A172 (cell line): ENCODE measurements around the gene ASB1. TPM values are rescaled to one million over a fixed set of nuclear protein-coding genes. Genes with fewer than 3 reads are reported as not detected.

Experiments
- DNase-seq: peaks from one replicate; pipeline ENCODE4 v3.0.0-alpha.2; 2015; ENCODE audit warnings: low spot score
- total RNA-seq: library from RNA; depleted of rRNA; stranded (reverse); fragments of >200 nt; shearing (Covaris generic); gene quantifications from 2 replicates; pipeline ENCODE4 v1.2.3, GENCODE V29; 2014

The ASB1 gene
- total RNA-seq, 1 experiment from 2014 or later = 46.8 TPM

DNA sequence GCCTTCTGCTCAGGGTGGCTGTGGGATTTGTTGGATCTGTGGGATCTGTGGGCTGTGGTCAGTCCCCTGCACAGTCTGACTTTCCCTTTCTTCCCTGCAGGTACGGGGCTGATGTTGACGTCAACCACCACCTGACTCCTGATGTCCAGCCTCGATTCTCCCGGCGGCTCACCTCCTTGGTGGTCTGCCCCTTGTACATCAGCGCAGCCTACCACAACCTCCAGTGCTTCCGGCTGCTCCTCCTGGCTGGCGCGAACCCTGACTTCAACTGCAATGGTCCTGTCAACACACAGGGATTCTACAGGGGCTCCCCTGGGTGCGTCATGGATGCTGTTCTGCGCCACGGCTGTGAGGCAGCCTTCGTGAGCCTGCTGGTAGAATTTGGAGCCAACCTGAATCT, 17.5 kb downstream of the ASB1 start:
- DNase-seq = no peak

DNA sequence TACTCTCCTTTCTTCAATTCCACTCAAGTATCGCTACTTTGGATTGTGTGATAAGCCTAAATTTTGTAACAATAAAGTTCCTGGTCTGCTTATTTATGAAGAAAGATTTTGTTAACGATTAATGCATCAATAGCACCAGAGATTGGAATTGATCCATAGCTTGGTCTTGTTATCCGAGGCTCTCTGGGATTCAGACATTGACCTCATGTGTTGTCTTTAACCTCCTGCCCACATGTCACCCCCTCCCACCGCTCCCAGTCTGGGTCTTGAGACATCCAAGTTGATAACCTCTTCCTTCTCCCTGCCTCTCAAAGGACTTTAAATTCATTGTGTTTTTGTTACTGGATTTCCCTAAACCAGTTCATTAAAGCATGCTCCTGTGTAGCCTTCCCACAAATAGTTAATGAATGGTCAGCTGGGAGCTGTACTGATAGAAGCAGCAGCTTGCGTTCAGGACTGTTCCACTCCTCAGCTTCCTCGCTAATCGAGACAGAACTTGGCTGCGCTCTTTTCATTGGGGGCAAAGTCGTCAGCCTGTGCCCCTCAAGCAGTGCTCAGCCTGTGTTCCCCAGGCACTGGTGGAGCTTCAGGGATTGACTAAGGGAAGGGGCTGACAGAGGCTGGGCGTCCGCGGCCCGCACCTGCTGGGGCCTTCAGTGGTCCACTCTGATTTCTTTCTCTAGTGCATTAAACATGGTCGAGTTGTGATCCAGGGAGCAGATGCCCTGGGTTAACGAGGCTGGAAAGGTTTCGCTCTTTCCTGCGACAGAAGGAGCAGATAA, 18.9 kb downstream of the ASB1 start:
- DNase-seq = no peak

DNA sequence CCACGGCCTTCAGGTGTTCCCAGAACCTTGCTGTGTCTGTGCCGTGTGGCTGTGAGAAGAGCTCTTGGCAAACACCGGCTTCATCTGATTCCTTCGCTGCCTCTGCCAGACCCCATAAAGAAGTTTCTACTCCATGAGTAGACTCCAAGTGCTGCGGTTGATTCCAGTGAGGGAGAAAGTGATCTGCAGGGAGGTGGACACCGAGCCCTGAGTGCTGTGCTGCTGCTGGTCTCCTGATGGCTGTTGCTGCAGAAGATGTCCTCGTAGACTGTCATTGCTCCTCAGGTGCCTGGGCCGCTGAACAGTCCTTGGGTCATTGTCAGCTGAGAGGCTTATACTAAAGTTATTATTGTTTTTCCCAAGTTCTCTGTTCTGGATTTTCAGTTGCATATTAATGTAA, 19.6 kb downstream of the ASB1 start:
- no peak for DNase-seq

GRCh38 chr2:238448031-238448955, 21.6 kb downstream of the ASB1 start:
- DNase-seq = no peak

- no peak for DNase-seq
These were observed 22.5 kb downstream of the ASB1 start for GRCh38 chr2:238449241-238449640.

DNA sequence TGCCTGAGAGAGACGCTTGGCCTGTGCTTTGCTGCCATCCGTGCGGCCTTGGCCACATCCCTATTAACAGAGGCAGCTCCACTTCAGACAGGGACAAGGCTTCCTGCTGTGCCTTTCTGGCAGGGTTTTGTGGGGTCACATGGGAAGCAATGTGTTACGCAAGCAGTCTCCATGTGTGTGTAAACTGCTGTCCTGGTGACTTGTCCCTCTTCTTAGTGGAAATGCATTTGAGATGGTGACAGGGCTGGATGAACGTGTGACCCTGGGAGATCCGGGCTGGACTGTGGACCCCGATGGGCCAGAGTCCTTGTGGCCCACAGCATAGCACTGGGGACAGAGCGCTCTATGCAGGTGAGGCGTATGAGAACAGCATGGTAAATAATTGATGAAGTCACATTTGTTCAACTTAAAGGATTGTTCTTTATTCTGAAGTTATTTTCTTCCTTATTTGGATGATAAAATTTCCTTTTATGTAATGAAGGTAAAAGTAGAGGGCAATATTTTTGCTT, 23.2 kb downstream of the ASB1 start:
- DNase-seq = no peak

DNA sequence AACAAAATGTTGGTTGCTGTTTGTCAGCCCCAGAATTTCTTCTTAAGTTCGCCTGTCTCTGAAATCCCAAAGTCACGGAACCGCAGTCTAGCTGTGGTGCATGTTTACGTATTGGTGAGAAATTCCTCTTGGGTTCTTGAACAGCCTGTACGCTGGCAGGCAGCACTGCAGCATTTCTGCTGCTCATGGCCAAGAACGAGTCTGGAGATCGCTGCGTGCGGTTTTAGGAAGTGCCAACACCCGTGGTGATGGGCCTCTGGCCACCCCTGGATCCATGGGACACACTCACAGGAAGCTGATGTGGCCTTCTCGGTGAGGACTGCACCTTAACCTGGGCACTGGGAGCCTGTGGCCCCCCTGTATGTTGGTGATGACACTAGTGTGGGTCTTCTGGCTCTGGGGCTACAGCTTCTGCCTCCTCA, 23.7 kb downstream of the ASB1 start:
- DNase-seq = no peak

- no peak for DNase-seq
These were observed 27.1 kb downstream of the ASB1 start for GRCh38 chr2:238453842-238454241.

GRCh38 chr2:238456449-238456848, 29.7 kb downstream of the ASB1 start:
- DNase-seq = no peak

DNA sequence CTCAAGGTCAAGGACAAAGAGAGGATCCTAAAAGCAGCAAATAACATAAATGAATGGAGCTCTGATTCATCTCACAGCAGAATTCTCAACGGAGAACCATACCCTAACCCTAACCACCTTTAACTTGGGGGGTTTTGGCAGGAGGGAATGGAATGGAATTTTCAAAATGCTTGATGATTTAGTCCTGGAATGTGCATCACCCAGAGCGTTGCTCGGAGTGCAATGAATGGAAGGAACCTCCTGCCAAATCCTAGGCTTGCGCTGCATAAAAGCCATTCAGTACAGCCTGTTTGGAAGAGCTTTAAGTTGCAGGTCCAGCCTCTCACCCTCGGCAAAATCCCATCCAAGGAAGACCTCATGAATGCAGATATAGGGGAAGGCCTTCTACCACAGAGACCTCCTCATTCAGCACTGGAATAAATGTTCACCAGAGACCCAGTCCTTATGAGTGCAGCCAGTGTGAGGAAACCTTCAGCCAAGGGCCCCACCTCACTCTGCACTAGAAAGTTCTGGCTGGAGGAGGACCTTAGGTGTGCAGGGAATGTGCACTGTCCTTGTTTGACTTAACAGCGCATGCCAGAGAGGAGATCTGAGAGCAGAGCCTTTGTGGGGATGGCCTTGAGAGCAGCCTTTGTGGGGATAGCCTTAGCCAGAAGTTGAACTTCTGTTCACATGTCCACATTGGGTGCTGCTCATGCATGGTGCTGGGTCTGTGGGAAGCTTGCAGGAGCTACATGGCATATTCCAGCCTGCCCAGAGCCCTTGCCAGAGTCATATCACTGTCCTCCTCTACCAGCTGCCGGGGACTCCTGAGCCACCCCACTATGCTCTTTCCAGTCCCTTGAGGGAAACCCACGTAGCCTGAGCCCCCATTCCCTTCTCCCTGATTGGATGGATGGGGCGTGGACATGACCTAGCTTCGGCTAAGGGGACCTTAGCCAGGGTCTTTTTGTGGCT, 30.5 kb downstream of the ASB1 start:
- no peak for DNase-seq

DNA sequence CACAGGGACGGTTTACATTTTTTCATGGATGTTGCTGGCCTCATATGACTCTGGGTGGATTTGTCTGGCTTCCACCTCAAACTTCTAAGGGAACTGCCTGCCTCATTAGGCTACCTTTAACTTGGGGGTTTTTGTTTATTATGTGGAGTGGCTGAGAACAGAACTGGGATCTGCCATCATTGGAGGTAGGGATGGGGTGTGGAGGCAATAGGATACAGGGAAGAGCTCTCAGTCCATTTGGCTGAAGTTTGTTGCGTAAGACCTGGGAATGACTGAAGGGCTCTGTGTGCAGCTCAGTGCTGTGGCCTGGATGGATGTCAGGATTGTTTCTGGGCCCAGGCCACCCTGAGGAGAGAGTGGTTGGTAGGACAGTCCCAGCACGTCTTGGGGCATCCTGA, 31.2 kb downstream of the ASB1 start:
- no peak for DNase-seq

DNA sequence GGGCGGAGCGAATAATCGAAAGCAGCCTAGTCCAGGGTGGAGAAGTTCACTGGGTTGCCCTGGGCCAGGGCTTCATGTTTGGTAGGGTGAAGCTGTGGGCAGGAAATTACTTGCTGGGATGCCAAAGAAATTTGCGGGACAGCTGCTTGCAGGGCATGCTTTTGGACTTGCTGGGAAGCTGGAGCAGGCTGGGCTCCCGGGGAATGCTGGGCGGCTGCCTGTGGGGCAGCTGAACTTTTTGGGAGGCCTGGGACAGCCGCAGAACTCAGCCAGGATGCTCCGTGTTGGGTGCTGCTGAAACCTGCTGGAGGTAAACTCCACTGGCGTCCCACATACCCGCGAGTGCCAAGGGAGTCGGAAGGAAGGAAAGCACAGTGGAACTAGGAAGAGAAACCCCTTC, 31.9 kb downstream of the ASB1 start:
- DNase-seq = no peak

GRCh38 chr2:238459081-238459629, 32.4 kb downstream of the ASB1 start:
- no peak for DNase-seq

DNA sequence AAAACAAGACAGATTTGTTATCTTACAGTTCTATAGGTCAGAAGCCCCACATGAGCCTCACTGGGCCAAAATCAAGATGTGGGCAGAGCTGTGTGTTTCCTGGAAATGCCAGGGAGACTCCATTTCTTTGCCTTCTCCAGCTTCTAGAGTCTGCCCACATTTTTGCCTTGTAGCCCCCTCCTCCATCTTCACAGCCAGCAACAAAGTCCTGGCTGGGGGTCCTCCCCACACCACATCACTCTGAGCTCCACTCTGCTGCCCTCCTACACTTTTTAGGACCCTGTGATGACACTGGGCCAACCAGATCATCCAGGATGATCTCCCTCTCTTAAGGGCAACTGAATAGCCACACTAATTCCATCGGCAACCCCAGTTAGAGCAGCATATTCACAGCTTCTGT, 34.3 kb downstream of the ASB1 start:
- no peak for DNase-seq

DNA sequence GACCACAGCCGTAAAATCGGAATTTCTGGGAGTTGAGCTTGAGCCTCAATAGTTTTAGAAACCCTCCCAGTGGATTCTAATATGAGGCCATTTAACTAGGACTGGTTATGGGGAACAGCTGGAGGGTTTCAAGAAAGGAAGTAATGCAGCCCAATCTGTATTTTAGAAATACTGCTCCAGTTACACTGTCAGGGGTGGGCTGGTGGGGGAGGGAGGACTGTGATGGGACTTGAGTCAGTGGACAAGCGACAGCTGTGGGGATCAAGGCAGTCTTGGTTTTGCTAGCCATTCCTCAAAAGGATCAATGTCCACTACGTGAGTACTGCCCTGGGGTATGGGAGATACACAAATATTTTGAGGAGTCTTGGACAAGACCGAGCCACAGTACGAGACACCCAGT, 34.8 kb downstream of the ASB1 start:
- DNase-seq = no peak

DNA sequence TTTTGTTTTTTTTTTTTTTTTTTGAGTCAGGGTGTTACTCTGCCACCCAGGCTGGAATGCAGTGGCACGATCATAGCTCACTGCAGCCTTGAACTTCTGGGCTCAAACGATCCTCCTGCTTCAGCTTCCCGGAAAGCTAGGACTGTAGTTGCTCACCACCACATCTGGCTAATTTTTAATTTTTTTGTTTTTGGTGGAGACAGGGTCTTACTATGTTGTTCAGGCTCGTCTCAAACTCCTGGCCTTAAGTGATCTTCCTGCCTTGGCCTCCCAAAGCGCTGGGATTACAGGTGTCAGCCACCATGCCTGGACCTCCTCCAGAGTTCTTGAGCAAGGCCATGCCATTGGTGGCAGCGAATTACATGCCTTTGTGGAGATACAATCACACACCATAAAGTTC, 35.2 kb downstream of the ASB1 start:
- no peak for DNase-seq

DNA sequence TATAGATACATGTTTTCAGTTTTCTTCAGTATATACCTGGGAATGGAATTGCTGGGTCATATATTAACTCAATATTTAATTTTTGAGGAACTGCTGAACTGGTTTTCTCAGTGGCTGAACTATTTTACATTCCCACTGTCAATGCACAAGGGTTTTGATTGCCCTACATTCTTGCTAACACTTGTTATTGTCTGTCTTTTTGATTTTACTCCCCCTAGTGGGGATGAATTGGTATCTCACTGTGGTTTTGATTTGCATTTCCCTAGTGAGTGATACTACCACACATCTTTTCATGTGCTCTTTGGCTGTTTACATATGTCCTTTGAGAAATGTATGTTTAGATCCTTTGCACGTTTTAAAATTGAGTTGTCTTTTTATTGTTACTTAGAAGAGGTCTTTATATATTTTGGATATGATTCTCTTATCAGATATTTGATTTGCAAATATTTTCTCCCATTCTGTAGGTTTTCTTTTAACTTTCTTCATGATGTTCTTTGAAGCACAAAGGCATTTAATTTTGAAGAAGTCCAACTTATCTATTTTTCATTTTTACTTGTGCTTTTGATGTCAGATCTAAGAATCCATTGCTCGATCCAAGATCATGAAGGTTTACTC, 36.2 kb downstream of the ASB1 start:
- DNase-seq = peak; percentile 71

DNA sequence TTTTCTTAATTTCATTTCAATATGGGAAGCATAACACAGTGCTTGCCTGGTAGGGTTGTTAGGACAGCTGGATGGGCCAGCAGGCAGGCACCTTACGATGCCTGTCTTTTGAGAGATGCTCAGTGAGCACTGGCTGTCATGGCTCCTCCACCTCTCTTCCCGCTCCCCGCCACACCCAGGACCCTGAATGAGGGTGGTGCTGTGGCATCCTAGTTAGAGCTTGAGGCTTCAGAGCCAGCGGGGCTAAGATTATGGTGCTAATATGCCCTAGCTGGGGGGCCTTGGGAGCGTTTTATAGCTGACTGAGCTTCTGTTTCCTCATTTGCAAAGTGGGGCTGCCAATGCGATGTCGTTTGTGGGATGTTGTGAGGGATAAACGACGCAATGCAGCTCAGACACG, 37.7 kb downstream of the ASB1 start:
- no peak for DNase-seq

DNA sequence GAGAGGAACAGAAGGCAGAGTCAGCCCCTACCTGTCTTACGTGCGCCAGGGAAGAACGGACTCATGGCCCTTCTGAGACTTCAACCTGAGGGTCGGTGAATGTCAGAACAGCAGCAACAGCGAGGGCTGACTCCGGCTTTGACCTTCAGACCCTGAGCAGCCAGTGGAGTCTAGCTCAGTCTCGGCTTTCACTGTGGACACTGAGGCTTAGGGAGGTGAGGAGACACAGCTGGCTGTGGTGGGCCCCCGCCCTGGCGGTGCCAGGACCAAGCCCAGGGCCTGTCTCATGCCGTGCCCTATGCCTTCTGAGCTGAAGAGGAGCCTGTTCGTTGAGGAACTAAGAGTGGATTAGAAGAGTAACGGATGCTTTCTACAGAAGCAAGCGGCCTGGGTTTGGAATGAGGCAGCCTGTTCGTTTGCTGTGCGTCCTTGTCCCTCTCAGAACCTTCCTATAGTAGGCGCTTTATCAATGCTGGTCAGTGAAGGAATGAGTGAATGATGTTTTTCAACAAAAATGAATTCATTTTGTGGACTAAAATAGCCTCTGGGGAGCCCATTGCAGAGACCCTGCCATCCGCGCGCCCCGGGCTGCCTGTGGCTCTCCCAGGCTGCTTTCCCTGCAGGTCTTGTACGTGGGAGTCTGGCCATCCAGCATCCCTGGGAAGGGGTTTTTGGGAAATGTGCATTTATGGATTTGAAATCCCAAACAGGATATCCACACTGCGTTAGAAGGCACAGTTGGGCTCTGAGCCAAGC, 38.9 kb downstream of the ASB1 start:
- DNase-seq = no peak

DNA sequence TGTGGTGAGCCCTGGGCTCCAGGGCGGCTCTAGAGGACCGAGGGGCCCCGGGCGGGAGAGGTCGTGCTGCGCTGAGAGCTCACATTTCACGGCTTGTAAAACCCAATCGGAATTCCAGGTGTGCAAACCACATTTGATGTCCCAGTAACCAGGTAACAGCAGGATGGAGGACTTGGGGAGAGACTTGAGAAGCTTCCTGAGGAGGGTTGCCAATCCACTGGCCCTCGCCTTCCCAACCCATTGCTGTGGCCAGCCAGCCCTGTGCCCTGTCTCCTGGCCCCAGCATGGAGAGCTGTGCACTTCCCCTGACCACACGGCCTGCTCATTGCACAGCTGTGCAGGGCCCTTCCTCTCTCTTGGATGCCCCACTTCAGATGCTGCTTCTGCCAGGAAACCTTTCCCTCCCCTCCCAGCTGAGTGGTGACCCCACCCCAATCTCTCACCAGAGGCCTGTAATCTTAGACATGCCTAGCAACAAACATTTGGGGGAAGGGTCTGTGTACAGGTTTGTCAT, 39.6 kb downstream of the ASB1 start:
- no peak for DNase-seq
